Fibroblast of pulmonary artery (primary cell): Measurements from ENCODE around the gene THADA.

Experiments used
- DNase-seq: peaks from one replicate; pipeline ENCODE4 v3.0.0-alpha.2; 2010; ENCODE audit warnings: low read depth
- H3K4me3 ChIP-seq: replicated peaks from 2 replicates; pipeline ENCODE4 v1.5.1; 2011; ENCODE audit warnings: low read depth, mild to moderate bottlenecking, control low read depth, low read length, moderate library complexity
- TF ChIP-seq, protein P1 (sequence below): IDR thresholded peaks from 2 replicates; pipeline ENCODE4 v1.5.1; 2011; ENCODE audit warnings: mild to moderate bottlenecking, control low read depth, low read length, inconsistent platforms; ENCODE audit errors: missing control alignments

The THADA gene

DNA sequence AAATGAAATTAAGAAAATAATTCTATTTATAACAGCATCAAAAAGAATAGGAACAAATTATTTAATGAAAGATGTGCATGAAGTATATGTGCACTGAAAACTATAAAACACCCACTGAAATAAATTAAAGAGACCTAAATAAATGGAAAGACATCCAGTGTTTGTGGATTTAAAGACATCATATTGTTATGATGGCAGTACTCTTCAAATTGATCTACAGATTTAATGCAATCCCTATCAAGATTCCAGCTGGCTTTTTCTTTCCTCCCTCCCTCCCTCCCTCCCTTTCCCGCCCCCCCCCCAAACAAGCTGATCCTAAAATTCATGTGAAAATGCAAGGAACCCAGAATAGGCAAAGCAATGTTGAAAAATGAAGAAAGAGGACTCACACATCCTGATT, 285.9 kb downstream of the THADA start:
- H3K4me3 ChIP-seq, result no peak overlapping the region
- DNase-seq, result no peak
- TF ChIP-seq, protein P1, sequence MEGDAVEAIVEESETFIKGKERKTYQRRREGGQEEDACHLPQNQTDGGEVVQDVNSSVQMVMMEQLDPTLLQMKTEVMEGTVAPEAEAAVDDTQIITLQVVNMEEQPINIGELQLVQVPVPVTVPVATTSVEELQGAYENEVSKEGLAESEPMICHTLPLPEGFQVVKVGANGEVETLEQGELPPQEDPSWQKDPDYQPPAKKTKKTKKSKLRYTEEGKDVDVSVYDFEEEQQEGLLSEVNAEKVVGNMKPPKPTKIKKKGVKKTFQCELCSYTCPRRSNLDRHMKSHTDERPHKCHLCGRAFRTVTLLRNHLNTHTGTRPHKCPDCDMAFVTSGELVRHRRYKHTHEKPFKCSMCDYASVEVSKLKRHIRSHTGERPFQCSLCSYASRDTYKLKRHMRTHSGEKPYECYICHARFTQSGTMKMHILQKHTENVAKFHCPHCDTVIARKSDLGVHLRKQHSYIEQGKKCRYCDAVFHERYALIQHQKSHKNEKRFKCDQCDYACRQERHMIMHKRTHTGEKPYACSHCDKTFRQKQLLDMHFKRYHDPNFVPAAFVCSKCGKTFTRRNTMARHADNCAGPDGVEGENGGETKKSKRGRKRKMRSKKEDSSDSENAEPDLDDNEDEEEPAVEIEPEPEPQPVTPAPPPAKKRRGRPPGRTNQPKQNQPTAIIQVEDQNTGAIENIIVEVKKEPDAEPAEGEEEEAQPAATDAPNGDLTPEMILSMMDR, result no peak

DNA sequence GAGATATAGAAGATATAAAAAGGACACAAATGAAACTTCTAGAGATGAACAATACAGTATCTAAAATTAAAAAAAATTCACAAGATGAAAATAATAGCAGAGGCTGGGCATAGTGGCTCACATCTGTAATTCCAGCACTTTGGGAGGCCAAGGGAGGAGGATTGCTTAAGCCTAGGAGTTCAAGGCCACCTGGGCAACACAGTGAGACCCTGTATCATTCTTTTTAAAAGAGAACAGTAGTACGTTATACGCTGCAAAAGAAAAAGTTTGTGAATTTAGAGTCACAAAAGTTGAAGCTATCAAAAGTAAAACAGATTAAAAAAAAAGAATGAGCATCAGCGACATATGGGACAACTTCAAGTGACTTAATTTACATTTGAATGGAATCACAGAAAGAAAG, 287.9 kb downstream of the THADA start:
- DNase-seq, result no peak
- H3K4me3 ChIP-seq, result no peak overlapping the region
- TF ChIP-seq, protein P1, result no peak

DNA sequence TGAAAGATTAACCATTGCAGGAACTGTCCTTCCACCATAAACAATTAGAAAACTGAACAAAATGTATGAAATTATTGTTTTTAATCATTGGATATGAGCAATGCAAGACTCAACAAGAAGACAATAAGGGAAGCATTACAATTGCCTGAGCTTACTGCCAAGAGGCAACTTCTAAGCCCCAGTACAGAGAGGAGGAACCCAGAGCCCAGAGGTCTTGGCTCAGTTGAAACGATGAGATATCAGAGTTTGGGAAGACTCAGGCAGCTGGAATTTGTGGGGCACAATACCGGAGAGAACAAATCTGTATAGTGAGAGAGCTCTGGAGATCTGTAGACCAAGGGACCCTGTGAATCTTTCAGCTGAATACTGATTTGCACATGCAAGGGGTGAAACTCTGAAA, 288.8 kb downstream of the THADA start:
- peak; percentile 68 for DNase-seq
- TF ChIP-seq, protein P1, result no peak
- H3K4me3 ChIP-seq, result no peak overlapping the region

DNA sequence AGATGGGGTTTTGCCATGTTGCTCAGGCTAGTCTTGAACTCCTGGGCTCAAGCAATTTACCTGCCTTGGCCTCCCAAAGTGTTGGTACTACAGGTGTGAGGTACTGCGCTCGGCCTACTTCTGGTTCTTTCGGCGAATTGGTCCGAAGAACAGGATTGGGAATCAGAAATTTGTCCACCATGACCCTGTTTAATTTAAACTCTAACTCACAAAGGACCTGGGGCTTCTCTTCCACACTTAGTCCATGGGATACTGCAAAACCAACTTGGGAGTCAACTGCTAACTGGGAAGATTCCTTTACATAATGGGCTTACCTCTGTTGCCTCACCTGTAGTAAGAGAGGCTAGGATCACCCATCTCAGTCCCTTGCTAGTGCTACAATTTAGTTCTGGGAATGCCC, 289.6 kb downstream of the THADA start:
- H3K4me3 ChIP-seq, result no peak overlapping the region
- no peak for DNase-seq
- TF ChIP-seq, protein P1, result no peak

DNA sequence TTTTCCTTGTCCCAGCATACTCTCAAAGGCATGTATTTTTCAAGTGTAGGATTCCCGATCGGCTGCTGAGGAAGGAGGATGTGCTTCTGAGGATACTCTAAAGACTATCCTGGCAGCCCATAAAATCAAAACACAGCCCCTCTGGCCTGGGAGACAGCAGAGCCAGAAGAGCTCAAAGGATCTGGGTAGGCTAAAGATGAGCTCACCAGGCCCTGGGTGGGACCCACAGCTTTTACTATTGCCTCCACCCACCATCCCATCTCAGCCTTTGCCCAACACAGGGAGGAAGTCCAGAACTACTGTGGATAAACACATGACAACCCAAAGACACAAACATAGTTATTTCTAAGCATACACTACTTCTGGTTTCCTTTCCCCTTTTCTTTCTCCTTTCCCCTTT, 290.3 kb downstream of the THADA start:
- TF ChIP-seq, protein P1, result no peak
- DNase-seq, result peak; percentile 67
- H3K4me3 ChIP-seq, result no peak overlapping the region

DNA sequence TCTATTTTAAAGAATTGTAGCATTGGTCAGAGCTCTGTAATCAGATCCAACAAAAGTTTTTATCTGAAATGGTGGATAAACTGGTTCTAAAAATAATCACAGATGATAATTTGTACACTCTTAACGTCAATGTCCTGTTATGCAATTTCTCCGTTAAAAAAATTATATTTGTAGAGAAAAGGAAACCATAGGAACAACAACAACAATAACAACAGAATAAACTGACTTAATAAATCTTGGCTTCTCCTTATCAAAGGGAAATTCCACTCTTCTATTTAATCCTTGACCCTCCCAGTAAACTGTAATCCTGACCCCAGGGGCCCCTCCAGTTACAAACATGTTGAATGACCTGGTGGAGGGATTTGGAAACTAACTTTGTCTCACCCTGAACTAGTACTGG, 290.8 kb downstream of the THADA start:
- no peak overlapping the region for H3K4me3 ChIP-seq
- TF ChIP-seq, protein P1, result no peak
- DNase-seq, result peak; percentile 94

DNA sequence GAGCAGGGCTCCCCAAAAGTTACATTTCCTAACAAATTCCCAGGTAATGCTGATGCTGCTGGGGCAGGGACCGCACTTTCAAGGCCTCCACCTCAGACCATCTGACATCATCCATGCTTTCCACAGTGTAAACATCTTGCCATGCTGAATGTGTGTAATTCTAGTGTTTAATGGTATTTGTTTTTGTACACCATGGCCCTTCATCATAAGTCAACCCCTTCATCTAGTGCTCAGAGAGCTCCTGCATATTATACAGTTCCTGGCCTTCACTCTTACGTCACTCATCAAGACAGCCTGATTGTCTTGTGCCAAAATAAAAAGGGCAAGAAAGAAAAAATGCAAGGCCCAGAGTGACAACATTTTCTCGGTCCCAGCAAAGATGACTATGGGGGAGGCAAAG, 291.9 kb downstream of the THADA start:
- DNase-seq, result no peak
- H3K4me3 ChIP-seq, result no peak overlapping the region
- TF ChIP-seq, protein P1, result no peak
